Right cardiac atrium (tissue), 5 donors: ENCODE results near the gene SPATC1L. TPM values are rescaled to one million over a fixed set of nuclear protein-coding genes. Genes with fewer than 3 reads are reported as not detected.

Experiments used
- ATAC-seq, 2 donors: fragments of 200-7000 bp; cut with Tn5 transposase; one replicate each; pipeline versions ENCODE4 v1.8.0 to v1.9.1; 2020; ENCODE audit warnings: moderate library complexity in 2 of 2, mild to moderate bottlenecking in 1 of 2
- DNase-seq, 3 donors: peaks; one replicate each; pipeline ENCODE4 v3.0.0-alpha.2; 2020
- H3K27ac ChIP-seq: one replicate; pipeline ENCODE4 v1.5.1; 2013; ENCODE audit warnings: mild to moderate bottlenecking, low read length, control low read depth, moderate library complexity
- H3K27me3 ChIP-seq: one replicate; pipeline ENCODE4 v1.6.1; 2013; ENCODE audit not compliant: control insufficient read depth, insufficient read depth
- H3K4me1 ChIP-seq: one replicate; pipeline ENCODE4 v1.6.1; 2013; ENCODE audit warnings: low read length; ENCODE audit not compliant: control insufficient read depth, insufficient read depth
- H3K4me3 ChIP-seq: one replicate; pipeline ENCODE4 v1.5.1; 2013; ENCODE audit warnings: low read length, control low read depth
- H3K9me3 ChIP-seq: one replicate; pipeline ENCODE4 v1.6.1; 2013; ENCODE audit warnings: low read length; ENCODE audit not compliant: control insufficient read depth
- WGBS: extraction: QIAGEN DNeasy Blood & Tissue Kit; methylation state at CpG from one replicate; pipeline ENCODE4 v1.1.7; 2013; 5-methylcytosine and 5-hydroxymethylcytosine counted together
- intact Hi-C, 4 donors: fragments of 100-400 bp; cut with DNase I; formaldehyde crosslinking; loops; one replicate each; pipeline versions ENCODE4 v1.11.0 to v1.14.0; 2022 to 2023
- polyA plus RNA-seq: library from polyadenylated mRNA; stranded (reverse); fragments of 200-250 nt; gene quantifications from one replicate; pipeline ENCODE4 v1.2.3, GENCODE V29; 2013
- total RNA-seq, 4 donors: library from RNA; stranded (reverse); fragmentation: NEBNext Ultra II Directional; extraction: Animal tissue kit (Norgen Biotek cat#: 25700); gene quantifications; one replicate each; pipeline ENCODE4 v1.2.1, GENCODE V29; 2021
- donor health status: healthy with polysubstance abuse.
- donor health status: DM: no; HTN: yes; CAD: no.
- donor health status: DM: no; HTN: no; CAD: no.
- donor health status: DM: no; HTN: yes; CAD: no; lungs with severe emphysema.
- donor health status: DM: yes; HTN: yes; CAD: no.

SPATC1L gene
- total and polyA plus RNA-seq, 5 donors: 8.8 to 12.0 (median 11.3) TPM

GRCh38 chr21:46126309-46127238 is 57.7 kb downstream of the SPATC1L start:
- peak; percentile 8 to 58 (median 57) for DNase-seq
- H3K27ac ChIP-seq: no peak overlapping the region

GRCh38 chr21:46125846-46126301 is 58.4 kb downstream of the SPATC1L start:
- Histone ChIP-seq H3K27me3 (no peaks in the 10 kb centered on the region), H3K4me3 (no peak overlapping the region), H3K27ac (no peak overlapping the region), H3K9me3 (no peaks in the 10 kb centered on the region), H3K4me1 (no peaks in the 10 kb centered on the region)
- intact Hi-C loops: no loop called here
- WGBS: 82% methylated on average over 47 of the region's 47 CpGs
- DNase-seq (peak; percentile 12 to 60 (median 37)), ATAC-seq (no peak)

More at GRCh38 chr21:46126309-46127238, 57.7 kb downstream of the SPATC1L start:
- WGBS: 84% methylated on average over 32 of the region's 32 CpGs
- ATAC-seq: no peak
- Histone ChIP-seq H3K4me1 (no peaks in the 10 kb centered on the region), H3K27me3 (no peaks in the 10 kb centered on the region), H3K4me3 (no peak overlapping the region), H3K9me3 (no peaks in the 10 kb centered on the region)
- intact Hi-C loops: no loop called here

GRCh38 chr21:46124926-46125845 is 59.1 kb downstream of the SPATC1L start:
- WGBS: 86% methylated on average over 49 of the region's 49 CpGs
- Histone ChIP-seq H3K4me3 (no peak overlapping the region), H3K4me1 (no peaks in the 10 kb centered on the region), H3K27ac (no peak overlapping the region), H3K9me3 (no peaks in the 10 kb centered on the region), H3K27me3 (no peaks in the 10 kb centered on the region)
- peak; percentile 18 to 60 (median 45) for DNase-seq
- intact Hi-C loops: no loop called here
- ATAC-seq: no peak

GRCh38 chr21:46124083-46124925 is 60.0 kb downstream of the SPATC1L start:
- no peaks in the 10 kb centered on the region for H3K9me3 ChIP-seq
- H3K27ac ChIP-seq: no peak overlapping the region
- H3K4me3 ChIP-seq: no peak overlapping the region
- H3K4me1 ChIP-seq: no peaks in the 10 kb centered on the region
- 94% methylated on average over 16 of the region's 16 CpGs for WGBS
- intact Hi-C loops: no loop called here
- peak; percentile 8 to 51 (median 11) for DNase-seq
- no peak for ATAC-seq
- no peaks in the 10 kb centered on the region for H3K27me3 ChIP-seq

- DNase-seq: peak in 1 of 3 donors; percentile 19
- Histone ChIP-seq H3K27ac (no peak overlapping the region), H3K27me3 (no peaks in the 10 kb centered on the region), H3K4me1 (no peaks in the 10 kb centered on the region), H3K9me3 (no peaks in the 10 kb centered on the region), H3K4me3 (no peak overlapping the region)
- WGBS: 95% methylated on average over 12 of the region's 12 CpGs
- intact Hi-C loops: no loop called here
- no peak for ATAC-seq
Observed at GRCh38 chr21:46122758-46123683, 61.2 kb downstream of the SPATC1L start.

GRCh38 chr21:46122237-46122671 is 62.0 kb downstream of the SPATC1L start:
- H3K4me3 ChIP-seq: no peak overlapping the region
- no peak overlapping the region for H3K27ac ChIP-seq
- DNase-seq (peak; percentile 13 to 60 (median 50)), ATAC-seq (no peak)
- 85% methylated on average over 12 of the region's 12 CpGs for WGBS
- intact Hi-C loops: no loop called here
- H3K9me3 ChIP-seq: no peaks in the 10 kb centered on the region
- no peaks in the 10 kb centered on the region for H3K27me3 ChIP-seq
- no peaks in the 10 kb centered on the region for H3K4me1 ChIP-seq

- intact Hi-C loops: no loop called here
- no peaks in the 10 kb centered on the region for H3K27me3 ChIP-seq
- no peaks in the 10 kb centered on the region for H3K9me3 ChIP-seq
- DNase-seq: peak; percentile 18 to 60 (median 44)
- no peak for ATAC-seq
- H3K4me1 ChIP-seq: no peaks in the 10 kb centered on the region
- no peak overlapping the region for H3K27ac ChIP-seq
- H3K4me3 ChIP-seq: no peak overlapping the region
- WGBS: 92% methylated on average over 29 of the region's 29 CpGs
Observed at GRCh38 chr21:46121286-46122221, 62.7 kb downstream of the SPATC1L start.

- no peak overlapping the region for H3K27ac ChIP-seq
- ATAC-seq (no peak), DNase-seq (peak; percentile 11 to 55 (median 37))
- H3K4me1 ChIP-seq: no peaks in the 10 kb centered on the region
- H3K4me3 ChIP-seq: no peak overlapping the region
- H3K9me3 ChIP-seq: no peaks in the 10 kb centered on the region
- WGBS: 85% methylated on average over 26 of the region's 26 CpGs
- H3K27me3 ChIP-seq: no peaks in the 10 kb centered on the region
- intact Hi-C loops: no loop called here
Observed at GRCh38 chr21:46120301-46121285, 63.7 kb downstream of the SPATC1L start.
